GM12892 (cell line): ENCODE results near the gene JAKMIP2.

Source experiments
- POLR2A ChIP-seq: IDR thresholded peaks from 2 replicates; pipeline ENCODE4 v1.6.1; 2011; ENCODE audit warnings: low read depth, low read length, control low read depth
- POLR2AphosphoS5 ChIP-seq: IDR thresholded peaks from 2 replicates; pipeline ENCODE4 v1.6.1; 2011; ENCODE audit warnings: low read depth, low read length, control low read depth

GRCh38 chr5:147800491-147800890, 18.0 kb upstream of the JAKMIP2 start:
- no peak for TF ChIP-seq POLR2A
- TF ChIP-seq POLR2AphosphoS5 = no peak
